ENCODE measurements around the gene NQO1. TPM values are rescaled to one million over a fixed set of nuclear protein-coding genes. Genes with fewer than 3 reads are reported as not detected.

NQO1 gene
- total RNA-seq, 1 experiment from 2014 or later, result 229 TPM

Other genes with a start within 250 kb of the NQO1 start
- 7.0 and 10.9 TPM in 2 replicates for gene NFAT5, start 160.6 kb downstream of the NQO1 start, total RNA-seq (2014; rRNA removed; shearing (Covaris generic))
- 43.4 and 65.0 TPM in 2 replicates for gene NOB1, start 28.4 kb upstream of the NQO1 start, total RNA-seq (2014; rRNA removed; shearing (Covaris generic))
- 25.1 and 28.3 TPM in 2 replicates for gene WWP2, start 35.8 kb upstream of the NQO1 start, total RNA-seq (2014; rRNA removed; shearing (Covaris generic))
- 0.63 TPM in 1 of 2 replicates, not detected in the other for gene CLEC18A, start 224.8 kb upstream of the NQO1 start, total RNA-seq (2014; rRNA removed; shearing (Covaris generic))